ENCODE data around the gene SLC13A1. TPM values are rescaled to one million over a fixed set of nuclear protein-coding genes. Genes with fewer than 3 reads are reported as not detected.

SLC13A1 gene
- total RNA-seq, 1 donor from 2014 or later = not detected

GRCh38 chr7:123169065-123169464 lies 30.7 kb downstream of the SLC13A1 start:
- Histone ChIP-seq H3K79me2 (ENCODE audit: low read depth) (no peaks in the 10 kb centered on the region), H3K27me3 (no peaks in the 10 kb centered on the region), H3K4me3 (no peak overlapping the region), H3K9ac (no peak overlapping the region), H3K4me2 (no peak overlapping the region), H4K20me1 (ENCODE audit: low read depth) (no peaks in the 10 kb centered on the region), H2AFZ (replicated peaks) (no peak overlapping the region), H3K4me1 (no peaks in the 10 kb centered on the region), H3K36me3 (no peaks in the 10 kb centered on the region), H3K9me3 (ENCODE audit: low read depth) (no peaks in the 10 kb centered on the region), H3F3A (ENCODE audit: low read depth) (no peaks in the 10 kb centered on the region), H3K27ac (no peak overlapping the region)
- H3K27ac Mint-ChIP-seq = no peak overlapping the region
- no peaks in the 10 kb centered on the region for H3K4me1 Mint-ChIP-seq
- H3K27me3 Mint-ChIP-seq (ENCODE audit: insufficient read depth, low read depth) = peaks cover 2% of the 10 kb centered on the region
- H3K36me3 Mint-ChIP-seq = no peaks in the 10 kb centered on the region
- DNase-seq (ENCODE audit: low spot score) = no peak
- H3K4me3 Mint-ChIP-seq = no peak overlapping the region
- H3K9me3 Mint-ChIP-seq = no peaks in the 10 kb centered on the region
- TF ChIP-seq CTCF (IDR thresholded peaks at IDR 0.05) (no peak), EZH2 (IDR thresholded peaks at IDR 0.05) (no peak), EZH2phosphoT487 (IDR thresholded peaks at IDR 0.05) (no peak)

- H3F3A ChIP-seq (ENCODE audit: low read depth) = no peaks in the 10 kb centered on the region
- DNase-seq (ENCODE audit: low spot score) = no peak
- H3K9me3 ChIP-seq (ENCODE audit: low read depth) = no peaks in the 10 kb centered on the region
- TF ChIP-seq EZH2 (IDR thresholded peaks at IDR 0.05) (no peak), EZH2phosphoT487 (IDR thresholded peaks at IDR 0.05) (no peak), CTCF (IDR thresholded peaks at IDR 0.05) (no peak)
- no peak overlapping the region for H3K9ac ChIP-seq
- H3K27ac ChIP-seq = no peak overlapping the region
- no peaks in the 10 kb centered on the region for H4K20me1 ChIP-seq (ENCODE audit: low read depth)
- H3K27ac Mint-ChIP-seq = no peak overlapping the region
- H3K4me1 ChIP-seq = no peaks in the 10 kb centered on the region
- no peaks in the 10 kb centered on the region for H3K27me3 ChIP-seq
- H3K4me2 ChIP-seq = no peak overlapping the region
- H3K27me3 Mint-ChIP-seq (ENCODE audit: insufficient read depth, low read depth) = no peaks in the 10 kb centered on the region
- H3K4me1 Mint-ChIP-seq = peaks cover 5% of the 10 kb centered on the region
- H3K79me2 ChIP-seq (ENCODE audit: low read depth) = no peaks in the 10 kb centered on the region
- H3K4me3 Mint-ChIP-seq = no peak overlapping the region
- no peaks in the 10 kb centered on the region for H3K9me3 Mint-ChIP-seq
- H2AFZ ChIP-seq (replicated peaks) = no peak overlapping the region
- H3K36me3 Mint-ChIP-seq = no peaks in the 10 kb centered on the region
- H3K36me3 ChIP-seq = no peaks in the 10 kb centered on the region
- H3K4me3 ChIP-seq = no peak overlapping the region
Observed at GRCh38 chr7:123157606-123158005, 42.2 kb downstream of the SLC13A1 start.

- Mint-ChIP-seq H3K4me1 (peaks cover 5% of the 10 kb centered on the region), H3K27ac (no peak overlapping the region), H3K9me3 (no peaks in the 10 kb centered on the region), H3K27me3 (ENCODE audit: insufficient read depth, low read depth) (no peaks in the 10 kb centered on the region), H3K36me3 (no peaks in the 10 kb centered on the region), H3K4me3 (no peak overlapping the region)
- Histone ChIP-seq H3K4me3 (no peak overlapping the region), H3K27ac (no peak overlapping the region), H4K20me1 (ENCODE audit: low read depth) (no peaks in the 10 kb centered on the region), H2AFZ (replicated peaks) (no peak overlapping the region), H3K9me3 (ENCODE audit: low read depth) (no peaks in the 10 kb centered on the region), H3K79me2 (ENCODE audit: low read depth) (no peaks in the 10 kb centered on the region), H3F3A (ENCODE audit: low read depth) (no peaks in the 10 kb centered on the region), H3K27me3 (no peaks in the 10 kb centered on the region), H3K36me3 (no peaks in the 10 kb centered on the region), H3K9ac (no peak overlapping the region), H3K4me2 (no peak overlapping the region), H3K4me1 (no peaks in the 10 kb centered on the region)
- DNase-seq (ENCODE audit: low spot score) = no peak
- TF ChIP-seq CTCF (IDR thresholded peaks at IDR 0.05) = no peak
- no peak for TF ChIP-seq EZH2phosphoT487 (IDR thresholded peaks at IDR 0.05)
- TF ChIP-seq EZH2 (IDR thresholded peaks at IDR 0.05) = no peak
Observed at GRCh38 chr7:123155571-123155970, 44.2 kb downstream of the SLC13A1 start.

Data from neural progenitor cell (in vitro differentiated cells).